Stimulated activated CD8-positive, alpha-beta memory T cell treated with anti-CD3 and anti-CD28 coated beads, Interleukin-12 subunit alpha, Interleukin-12 subunit beta, amount 100 ng/mL, for 24 hours (primary cell): ENCODE results near the gene ZIC1.

Experiments
- DNase-seq: peaks from one replicate; pipeline ENCODE4 v3.0.0-alpha.2; 2020; ENCODE audit errors: extremely low read depth

Gene ZIC1

DNA sequence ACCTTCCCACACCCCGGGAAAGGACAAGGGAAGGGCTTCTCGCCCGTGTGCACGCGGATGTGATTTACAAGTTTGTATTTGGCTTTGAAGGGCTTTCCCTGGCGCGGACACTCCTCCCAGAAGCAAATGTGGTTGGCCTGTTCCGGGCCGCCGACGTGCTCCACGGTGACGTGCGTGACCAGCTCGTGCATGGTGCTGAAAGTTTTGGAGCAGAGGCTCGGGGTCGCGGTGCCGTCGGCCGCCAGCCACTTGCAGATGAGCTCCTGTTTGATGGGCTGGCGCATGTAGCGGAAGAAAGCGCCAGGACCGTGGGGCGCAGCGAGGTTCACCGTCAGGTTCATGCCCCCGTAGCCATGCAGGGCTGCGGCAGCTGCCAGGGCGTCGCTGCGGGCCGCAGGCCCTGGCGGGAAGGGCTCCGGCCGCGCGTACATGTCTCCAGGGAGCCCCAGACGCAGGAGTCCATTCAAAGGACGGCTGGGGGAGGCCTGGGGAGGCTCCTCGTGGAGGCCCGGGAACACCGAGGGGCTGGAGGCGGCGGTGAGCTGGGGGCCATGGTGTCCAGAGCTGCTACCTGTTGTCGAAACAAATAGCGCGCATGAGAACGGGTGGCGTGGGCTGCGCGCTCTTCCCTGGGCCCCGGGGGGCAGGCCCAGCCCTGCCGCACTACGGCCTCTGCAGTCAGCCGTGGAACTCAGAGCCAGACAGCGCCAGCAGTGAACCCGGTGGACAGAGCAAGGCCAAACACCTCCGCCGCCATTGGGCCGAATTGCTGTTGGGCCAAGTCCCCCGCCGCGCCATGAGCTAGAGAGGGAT lies 13.1 kb upstream of the ZIC1 start:
- no peak for DNase-seq

DNA sequence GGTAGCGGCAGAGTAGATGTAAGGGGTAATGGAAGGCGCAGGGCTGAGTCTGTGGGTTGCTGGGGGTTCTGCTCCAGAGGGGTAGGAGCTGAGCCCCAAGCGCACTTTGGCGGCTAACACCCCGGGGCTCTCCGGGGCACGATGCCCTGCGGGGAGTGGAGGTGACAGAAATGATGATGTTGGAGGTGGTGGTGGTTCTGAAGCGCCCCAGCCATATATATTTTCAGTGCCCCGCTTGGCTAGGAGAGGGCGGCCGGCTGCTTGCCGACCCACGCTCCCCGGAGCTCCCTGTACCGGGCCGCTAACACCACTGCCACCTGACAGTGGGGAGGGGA lies 12.5 kb upstream of the ZIC1 start:
- no peak for DNase-seq

DNA sequence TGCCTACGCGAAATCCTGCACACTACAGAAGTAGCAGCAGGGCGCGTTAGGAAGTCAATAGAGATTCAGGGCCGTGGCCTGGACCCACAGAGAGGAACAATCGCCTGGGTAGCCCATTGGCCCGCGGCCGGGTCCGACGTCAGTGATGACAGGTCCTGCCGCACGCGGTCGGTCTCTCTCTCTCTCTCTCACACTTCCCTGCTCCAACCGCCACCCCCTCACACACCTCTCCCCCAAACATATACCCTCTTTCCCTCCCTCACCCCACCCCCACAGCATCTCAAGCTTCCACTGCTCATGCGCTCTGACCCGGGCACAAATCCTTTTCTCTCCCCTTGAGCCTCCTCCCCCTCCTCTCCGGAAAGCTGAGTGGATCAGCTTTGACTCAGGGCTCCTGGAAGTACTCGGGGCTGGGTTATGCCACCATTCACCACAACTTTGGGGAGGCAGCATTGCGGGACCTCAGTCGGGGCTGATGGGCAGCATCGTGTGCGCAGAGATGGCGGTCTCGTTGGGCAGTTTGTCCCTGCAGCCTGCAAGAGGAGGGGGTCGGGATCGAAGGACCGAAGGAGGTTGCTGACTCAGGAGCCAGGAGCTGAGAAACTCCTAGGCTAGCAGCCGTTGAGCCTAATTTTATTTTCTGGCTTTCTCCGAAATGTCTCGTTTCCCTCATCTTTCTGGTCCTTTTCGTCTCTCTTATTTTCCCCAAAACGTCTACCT lies 11.8 kb upstream of the ZIC1 start:
- DNase-seq, result no peak

DNA sequence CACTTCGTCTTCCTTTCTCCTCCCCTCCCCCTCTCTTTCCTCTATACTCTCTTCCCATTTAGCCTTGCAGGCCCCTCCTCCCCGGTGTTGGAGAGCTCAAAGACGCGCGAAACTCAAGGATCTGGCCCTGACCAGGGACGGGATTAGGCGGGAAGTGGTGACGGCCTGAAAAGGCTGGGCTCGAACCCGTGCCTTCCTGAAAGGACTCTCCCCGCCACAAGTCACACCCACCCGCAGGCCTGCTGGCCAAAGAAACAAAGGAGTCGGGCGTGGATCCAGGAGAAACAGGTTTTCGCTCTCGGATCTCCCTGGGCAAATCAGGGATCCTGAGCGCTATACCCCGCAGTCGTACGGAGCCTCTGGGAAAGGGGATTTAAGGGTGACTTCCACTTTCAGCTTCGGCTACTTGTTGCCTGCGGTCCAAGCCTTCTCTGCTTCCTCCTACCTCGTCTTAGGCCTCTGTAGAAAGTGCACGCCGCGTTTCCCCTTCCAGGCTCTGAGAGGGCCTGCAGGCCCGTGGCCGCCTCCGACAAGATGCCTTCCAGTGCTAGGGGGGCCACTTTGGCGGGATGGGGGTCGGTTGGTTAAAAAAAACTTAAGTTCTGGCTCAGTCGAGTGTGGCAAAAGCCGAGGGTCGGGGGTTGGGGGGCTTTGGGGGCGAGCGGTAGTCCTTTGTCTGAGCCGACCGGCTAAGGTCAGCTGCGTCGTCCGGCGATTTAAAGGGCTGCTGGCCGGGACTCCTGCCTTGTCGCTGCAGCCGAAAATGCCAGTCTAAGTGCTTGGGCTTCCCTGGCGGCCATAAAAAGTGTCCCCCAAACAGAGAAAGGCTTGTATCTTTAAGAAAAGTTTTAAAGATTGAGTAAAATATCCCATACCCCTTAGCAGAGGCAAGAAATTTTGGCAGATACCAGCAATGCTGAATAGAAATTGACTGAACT lies 11.0 kb upstream of the ZIC1 start:
- no peak for DNase-seq

DNA sequence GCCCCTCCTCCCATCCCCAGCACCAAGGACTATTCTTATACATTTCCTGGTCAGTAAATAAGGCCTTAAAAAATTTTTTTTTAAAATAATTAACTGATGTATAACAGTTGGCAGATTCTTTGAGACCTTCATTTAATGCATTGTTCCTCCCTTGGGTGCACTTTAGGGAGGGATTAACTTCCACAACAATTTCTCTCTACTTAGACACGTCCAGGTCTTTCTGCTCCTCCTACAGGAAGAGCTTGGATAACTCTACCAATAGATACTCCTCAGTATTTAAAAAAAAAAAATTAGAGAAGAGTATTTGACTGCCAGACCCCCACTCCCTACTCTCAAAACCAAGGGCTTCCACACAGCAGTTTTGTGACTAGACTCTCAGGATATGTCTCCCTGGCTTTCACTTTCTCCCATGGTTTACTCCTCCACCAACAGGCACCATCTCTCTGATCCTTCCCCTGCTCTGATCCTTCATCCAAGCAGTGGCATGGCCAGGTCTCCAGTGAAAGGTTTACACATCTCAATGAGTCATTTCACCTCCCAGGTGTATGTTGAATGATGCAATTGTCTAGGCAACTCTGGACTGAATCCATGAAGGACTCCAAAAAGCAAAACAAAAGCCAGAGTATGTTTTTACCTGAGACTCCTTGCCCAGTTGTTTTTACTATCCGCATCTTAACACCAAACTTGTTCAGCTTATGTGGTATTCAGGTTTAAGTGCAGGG lies 10.2 kb upstream of the ZIC1 start:
- no peak for DNase-seq

DNA sequence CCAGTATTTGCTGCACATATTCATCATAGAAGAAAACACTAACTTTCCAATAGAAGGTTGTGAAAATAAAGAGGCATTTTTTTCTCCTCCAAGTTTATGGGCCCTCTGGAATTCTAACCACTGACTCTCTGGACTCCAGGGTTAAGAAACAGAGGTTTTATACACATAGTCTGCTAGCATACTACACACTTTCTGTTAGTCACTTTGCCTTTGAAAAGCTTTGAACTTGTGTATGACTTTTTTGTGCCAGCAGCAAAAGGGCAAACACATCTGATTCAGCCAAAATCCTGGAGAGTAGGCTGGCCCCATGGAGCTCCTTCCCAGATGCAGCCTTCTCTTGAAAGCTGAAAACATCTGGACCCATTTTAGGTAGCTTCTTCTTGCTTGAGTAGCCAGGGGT lies 9.1 kb upstream of the ZIC1 start:
- DNase-seq, result no peak

DNA sequence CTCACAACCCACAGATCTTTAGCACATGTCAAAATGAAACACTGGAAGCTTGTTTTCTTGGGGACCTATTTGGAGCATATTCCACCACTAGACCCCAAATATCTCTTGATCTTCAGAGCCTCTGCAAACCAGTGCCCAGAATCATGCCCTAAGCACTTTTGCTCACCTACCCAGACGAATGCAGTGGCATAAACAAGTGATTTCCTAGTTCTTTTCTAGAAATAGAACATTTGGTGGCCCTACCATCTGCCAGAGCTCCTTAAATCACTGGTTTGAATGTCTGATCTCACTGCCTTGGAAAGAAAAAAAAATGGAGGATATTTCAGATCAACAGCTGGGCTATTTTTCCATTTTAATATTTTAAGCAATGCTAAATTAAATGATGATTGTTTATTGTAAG lies 8.2 kb upstream of the ZIC1 start:
- DNase-seq, result no peak

DNA sequence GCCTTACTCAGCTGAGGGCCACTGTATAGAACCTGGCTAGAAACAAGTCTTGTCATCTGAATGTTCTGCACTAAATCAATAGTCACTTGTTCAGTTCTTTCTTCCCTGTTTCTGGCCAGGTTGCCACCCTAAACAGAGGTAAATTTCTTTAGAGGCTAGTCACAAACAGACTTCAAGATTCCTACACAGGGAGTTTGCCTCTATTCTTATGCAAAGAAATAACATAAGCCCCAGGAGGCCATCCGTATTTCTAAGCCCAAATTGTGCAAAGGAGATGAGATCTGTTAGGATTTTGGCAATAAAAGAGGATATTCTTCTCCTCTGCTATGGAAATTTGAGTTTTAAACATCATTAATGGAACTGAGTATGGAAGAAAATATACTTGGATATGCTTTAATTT lies 7.7 kb upstream of the ZIC1 start:
- DNase-seq, result no peak

DNA sequence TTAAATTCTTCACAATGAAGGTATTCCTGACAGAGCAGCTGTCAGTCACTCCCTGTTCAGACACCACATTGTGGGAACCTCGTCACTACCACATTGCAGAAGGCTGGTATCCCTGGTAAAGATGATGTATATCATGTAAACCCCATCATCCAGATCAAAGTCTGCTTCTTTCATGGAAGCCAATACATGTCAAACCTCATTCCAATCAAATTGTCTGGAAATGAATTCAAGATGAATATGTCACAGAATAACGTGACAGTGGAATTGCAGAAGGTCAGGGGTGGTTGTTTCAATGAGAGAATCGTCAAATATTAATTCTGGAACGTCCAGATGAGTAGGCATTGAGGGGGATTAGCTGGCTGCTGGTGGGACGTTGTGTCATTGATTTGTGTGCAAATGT lies 7.0 kb upstream of the ZIC1 start:
- DNase-seq, result no peak

DNA sequence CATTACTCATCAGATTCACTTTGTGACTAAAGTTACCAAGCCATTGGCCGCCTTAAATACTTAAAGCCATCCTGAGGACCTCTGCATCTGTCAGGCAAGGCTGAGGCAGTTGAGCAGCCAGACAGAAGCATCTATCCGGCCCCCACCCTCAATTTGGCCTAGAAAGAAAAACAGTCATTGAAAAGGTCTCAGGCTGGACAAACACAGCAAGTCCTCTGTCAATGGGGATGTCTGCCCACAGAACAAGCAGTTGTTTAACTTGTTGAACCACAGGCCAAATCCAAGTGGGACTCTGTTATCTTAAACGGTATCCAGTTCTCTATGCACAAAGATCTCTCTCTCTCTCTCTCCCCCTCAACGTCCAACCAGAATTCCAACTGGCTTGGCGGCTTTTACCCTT lies 5.7 kb upstream of the ZIC1 start:
- DNase-seq, result no peak

DNA sequence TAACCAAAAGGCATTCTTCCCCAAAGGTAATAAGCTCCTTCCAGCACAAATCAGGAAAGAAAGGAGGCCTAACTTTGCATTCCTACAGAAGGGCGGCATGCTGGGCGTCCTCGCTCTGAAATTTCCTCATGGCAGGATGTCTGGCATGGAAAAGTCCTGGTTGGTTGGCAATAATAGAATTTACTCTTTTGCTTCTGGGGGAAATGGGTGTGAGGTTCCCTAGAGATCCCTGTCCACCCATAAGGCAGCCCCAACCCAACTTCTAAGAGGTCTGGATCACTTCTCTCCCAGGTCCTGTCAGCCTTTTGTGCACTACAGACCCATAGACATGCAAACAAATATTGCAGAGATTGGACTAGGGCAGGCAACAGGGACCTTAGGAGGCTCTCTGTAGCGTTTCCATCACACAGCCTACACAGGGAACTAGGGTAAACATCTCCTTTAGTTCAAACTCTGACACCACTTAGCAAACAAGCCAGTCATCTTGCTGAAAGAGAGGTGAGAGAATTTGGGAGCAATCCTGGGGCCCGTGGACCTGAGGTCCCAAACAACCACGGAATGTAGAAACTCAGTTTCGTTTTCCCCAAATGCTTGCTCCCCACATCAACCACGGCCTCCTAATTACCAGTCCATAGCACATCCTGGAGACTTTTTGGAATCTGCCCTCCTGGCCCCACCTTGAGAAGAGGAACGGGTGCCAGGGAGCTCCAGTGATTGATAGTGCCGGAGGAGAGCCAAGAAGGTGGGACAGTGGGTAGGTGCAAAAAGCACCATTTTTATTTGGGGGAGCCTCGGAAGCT lies 5.0 kb upstream of the ZIC1 start:
- DNase-seq, result no peak

DNA sequence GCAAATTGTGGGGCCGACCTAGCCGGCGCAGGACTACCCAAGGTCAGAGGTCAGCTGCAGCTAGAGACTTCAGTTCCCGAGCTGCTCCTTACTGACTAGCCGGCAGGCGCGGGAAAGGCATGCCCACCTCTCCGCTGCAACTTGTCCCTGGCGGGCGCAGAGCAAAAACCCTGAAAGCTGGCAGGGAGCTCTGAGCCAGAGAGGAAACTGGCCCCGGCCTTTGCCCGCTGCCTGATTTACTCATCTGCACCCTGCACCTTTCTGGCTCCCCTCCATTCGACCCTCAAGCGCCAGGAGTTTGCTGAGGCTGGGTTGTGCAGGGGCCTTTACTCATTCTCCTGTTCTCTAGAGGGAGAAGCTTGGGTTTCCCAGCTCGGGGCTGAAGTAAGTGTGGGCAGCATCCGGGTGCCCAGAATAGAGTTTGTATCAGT lies 4.3 kb upstream of the ZIC1 start:
- no peak for DNase-seq

DNA sequence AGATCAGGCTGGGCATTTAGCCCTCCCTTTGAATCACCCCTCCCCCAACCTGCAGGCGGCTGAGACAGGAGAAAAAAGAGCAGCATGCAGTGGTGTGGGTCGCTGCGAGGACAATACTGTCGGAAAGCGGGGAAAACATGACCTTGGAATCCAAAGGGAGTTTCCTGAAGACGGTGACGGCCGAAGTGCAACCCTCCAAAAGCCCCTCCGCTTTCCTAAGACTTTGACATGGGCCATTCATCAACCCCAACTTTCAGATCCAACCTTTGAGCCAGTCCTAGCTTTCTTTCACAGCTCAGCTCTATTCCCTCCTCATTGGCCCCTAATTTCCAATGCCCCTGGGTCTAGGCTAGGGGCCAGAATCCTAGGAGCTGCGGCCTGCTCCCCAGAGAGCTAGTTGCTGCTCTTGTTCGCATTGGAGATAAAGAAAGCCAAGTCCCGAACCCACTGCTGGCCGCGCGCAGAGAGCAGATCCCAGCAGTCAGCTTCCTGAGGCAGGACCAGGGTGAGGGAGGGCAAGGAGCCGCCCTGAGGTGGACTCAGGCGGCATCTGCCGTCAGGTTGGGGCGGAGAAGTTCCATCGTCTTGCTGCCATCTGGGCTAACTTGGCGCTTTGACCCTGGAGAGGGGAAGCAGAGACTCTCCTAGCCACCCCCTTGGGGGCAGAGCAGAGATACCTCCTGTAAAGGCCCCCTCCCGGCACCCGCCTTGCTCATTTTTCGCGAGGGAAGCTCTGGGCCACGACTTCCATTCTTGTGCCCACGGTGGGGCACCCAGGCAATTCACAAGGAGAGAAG lies 3.7 kb upstream of the ZIC1 start:
- no peak for DNase-seq

DNA sequence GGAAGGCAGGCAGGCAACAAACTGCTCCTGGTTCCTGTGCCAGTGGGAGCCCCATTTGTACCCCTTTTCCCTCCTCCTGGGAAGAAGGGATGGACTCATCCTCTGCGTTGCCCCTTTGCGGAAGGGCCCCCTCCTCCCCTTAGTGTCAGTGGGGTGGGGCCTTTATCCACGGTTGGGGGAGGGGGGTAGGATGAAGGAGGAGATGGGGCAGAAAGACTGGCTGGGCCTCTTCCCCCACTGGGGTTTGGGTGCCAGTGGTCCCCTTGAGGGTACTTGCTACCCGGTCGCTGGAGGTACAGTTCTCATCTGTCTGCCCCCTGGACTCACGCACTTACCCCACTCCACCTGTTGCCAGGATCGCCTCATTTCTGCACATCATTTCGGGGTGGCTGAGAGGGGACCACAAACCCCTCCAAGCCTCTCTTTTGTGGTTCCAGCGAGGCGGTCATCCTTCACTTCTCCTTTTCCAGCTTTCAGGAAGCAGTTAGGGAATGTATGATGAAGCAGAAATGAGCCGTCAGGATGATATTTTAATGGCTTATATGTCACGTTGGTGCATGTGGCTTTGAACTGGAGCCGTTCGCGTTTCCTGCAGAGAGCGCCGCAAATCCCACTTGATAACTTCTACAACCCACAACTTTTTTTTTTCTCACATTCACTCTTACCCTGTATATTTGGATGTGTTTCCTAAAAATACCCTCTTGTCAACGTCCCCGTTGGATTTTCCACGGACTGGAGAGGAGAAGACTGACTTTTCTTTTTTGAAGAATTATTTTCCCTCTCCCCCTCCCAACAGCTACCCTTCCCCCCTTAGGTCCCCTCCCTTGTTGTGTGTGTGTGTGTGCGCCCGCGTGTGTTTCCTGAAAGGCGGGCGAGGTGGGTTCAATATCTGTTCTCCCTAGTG lies 2.9 kb upstream of the ZIC1 start, which contains the start of gene ZIC4:
Gene ZIC4, minus strand, starts transcription at position 516 of the 904 bp plus-strand sequence. CDS start 3,746 bp downstream, outside the sequence.
- no peak for DNase-seq

DNA sequence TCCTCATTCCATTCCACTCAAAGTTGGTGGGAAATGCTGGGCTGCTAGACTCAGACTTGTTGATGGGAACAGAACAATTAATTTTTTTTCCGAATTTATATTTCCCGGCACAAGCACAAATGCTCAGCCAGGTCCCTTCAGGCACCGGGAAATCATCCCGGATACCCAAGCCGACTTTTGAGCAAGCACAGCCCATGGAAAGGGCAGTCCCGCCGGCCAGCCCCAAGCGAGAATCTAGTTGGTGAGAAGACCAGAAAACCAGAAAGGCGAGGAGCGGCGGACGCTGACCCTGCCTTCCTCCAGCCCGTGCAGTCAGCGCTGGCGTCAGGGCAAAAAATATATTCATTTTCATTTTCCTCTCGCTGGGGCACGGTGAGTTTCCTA lies 2.1 kb upstream of the ZIC1 start:
- DNase-seq, result no peak

DNA sequence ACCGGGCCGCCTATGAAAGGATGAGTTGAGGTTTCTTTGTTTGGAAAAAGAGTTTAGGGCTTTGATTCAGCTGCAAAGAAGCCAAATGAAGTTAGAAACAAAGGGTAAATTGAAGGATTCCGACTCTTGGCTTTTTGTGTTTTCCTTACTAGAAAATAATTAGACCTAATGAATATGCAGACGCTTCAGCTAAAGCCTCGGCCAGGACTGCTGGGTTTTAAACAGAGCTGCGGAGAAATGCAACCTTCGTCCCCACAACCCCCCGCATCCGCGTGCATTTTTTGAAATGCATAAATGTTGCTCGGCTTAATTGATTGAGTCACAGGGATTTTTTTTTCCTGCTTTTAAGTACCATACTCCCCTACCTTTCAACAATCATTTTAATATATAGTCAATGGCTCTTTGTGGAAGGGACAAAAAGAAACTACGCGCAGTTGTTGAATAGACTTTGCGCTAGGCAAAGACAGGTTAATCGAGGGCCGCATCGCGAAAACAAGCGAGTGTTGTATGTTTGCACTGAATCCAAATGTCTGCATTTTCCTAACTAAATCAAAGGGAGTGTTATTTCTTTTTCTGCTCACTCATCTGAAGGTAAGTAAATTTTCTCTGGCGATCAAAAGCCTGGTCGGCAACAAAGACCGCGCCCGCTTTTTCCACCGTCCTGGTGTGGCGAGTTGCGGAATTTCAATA lies 1.5 kb upstream of the ZIC1 start:
- no peak for DNase-seq

DNA sequence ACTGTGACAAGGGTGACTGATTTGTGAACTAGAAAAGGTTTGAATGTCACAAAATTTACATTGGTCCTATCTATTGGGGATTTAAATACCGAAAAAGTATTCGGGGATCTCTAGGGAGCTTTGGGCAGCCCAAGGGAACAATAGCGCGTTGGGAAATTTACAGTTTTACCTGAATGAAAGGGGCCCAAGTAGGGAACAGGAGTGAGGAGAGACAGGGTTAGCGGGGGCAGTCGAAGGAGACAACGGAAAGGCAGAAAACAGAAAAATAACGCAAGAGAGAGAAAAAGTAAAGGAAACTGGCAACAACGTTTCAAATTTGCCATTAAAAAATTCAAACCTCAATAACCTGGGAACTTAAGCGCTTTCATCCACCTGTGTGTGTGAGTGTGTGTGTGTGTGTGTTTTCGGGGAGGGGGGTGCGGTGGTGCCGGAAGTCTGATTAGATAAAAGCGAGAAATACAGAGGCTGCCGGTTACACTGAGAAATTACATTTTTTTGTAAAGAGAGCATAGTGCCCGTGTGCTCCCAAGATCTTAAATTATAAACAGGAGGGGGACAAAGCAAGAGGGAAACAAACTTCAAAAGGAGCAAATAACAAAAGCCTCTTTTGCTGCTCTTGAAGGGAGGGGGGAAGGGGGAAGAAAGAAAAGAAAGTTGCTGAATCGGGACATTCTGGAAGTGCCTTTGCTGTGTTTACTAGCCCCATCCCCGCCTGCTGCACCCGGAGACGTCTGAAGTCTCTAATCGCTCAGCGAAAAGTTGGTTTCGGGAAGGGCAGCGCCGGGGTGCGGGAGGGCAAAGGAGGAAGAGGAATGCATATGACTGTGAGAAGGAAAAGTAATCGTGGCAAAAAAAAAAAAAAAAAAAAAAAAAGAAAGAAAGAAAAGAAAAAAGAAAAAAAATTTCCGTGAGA lies 721 bp upstream of the ZIC1 start:
- DNase-seq, result no peak
